Cardiac muscle cell (in vitro differentiated cells and primary cell): Measurements from ENCODE around the gene ADCYAP1R1. TPM values are rescaled to one million over a fixed set of nuclear protein-coding genes. Genes with fewer than 3 reads are reported as not detected.

ENCODE experiments used
- DNase-seq, 2 donors: peaks; one replicate each; pipeline versions ENCODE4 v3.0.0 to v3.0.0-alpha.2; 2010 to 2017; ENCODE audit warnings: low read depth in 1 of 2, low spot score in 1 of 2
- H3K27ac ChIP-seq: fragments of 200-600 bp; sonication (generic); 2 replicates; pipeline ENCODE4 v1.5.1; 2016
- H3K27me3 ChIP-seq: fragments of 200-600 bp; sonication (generic); 2 replicates; pipeline ENCODE4 v1.6.0; 2016; ENCODE audit warnings: control low read depth
- H3K36me3 ChIP-seq: fragments of 200-600 bp; sonication (generic); 2 replicates; pipeline ENCODE4 v1.5.1; 2016; ENCODE audit warnings: control low read depth
- H3K4me1 ChIP-seq: fragments of 200-600 bp; sonication (generic); 2 replicates; pipeline ENCODE4 v1.8.1; 2017; ENCODE audit warnings: low read depth, mild to moderate bottlenecking, mixed run types
- H3K4me3 ChIP-seq: fragments of 200-600 bp; sonication (generic); 2 replicates; pipeline ENCODE4 v1.5.1; 2016; ENCODE audit warnings: mild to moderate bottlenecking
- H3K9me3 ChIP-seq: fragments of 200-600 bp; sonication (generic); 2 replicates; pipeline ENCODE4 v1.5.1; 2017; ENCODE audit warnings: low read depth, mild to moderate bottlenecking, control low read depth
- CTCF ChIP-seq: IDR thresholded peaks from 2 replicates; pipeline ENCODE4 v1.5.1; 2012; ENCODE audit warnings: low read depth, mild to moderate bottlenecking, low read length
- polyA plus RNA-seq: library from polyadenylated mRNA; unstranded; fragments of >200 nt; fragmentation: Nextera tagmentation; extraction: Ambion mirVana; gene quantifications from 2 replicates; pipeline ENCODE4 v1.2.1, GENCODE V29; 2016
- total RNA-seq: library from RNA; depleted of rRNA; stranded (reverse); fragments of >200 nt; gene quantifications from 2 replicates; pipeline ENCODE4 v1.2.3, GENCODE V29; 2016

The ADCYAP1R1 gene
- total and polyA plus RNA-seq, 2 experiments from 2014 or later = 0.49 to 4.5 TPM

DNA sequence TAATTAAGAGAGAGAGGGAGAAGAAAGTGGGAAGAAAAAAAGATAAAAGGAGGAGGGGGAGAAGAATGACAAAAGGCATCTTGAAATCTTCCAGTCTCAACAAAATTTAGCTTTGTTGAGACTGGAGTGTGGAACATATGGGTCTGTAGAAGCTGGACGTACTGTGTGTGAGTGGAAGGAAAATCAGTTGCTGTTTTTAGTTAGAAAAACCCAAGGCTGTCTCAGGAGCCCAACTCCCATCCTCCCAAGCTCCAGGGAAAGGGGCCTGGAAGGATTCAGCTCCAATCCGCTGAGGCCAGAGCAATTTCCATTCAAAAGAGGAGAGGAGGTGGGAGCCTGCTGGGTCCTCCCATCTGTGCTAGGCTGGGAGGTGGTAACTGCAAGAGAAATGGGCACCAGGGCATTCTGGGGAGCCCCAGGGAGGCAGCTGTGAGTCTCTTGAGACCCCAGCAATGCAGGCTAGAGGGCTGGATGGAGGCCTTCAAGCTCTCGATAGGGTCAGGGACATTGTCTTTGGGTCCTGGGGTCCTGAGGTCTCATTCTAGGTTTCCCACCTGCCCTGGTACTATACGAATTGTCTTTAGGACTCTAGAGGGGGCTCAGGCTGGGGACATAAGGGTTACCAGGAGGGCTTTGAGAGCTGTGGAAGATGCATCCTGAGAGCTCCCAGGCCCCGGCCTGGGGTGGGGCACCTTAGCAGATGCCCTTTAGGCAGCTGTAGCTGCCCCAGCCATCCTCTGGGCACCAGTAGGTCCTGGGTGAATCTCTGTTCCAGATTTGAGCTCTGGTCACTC is 21.4 kb downstream of the ADCYAP1R1 start:
- H3K4me1 ChIP-seq = no peaks in the 10 kb centered on the region

GRCh38 chr7:31074120-31074383 is 21.9 kb downstream of the ADCYAP1R1 start:
- no peak for TF ChIP-seq CTCF

More for the DNA sequence above, 21.4 kb downstream of the ADCYAP1R1 start:
- Histone ChIP-seq H3K4me3 (no peak overlapping the region), H3K27ac (no peak overlapping the region), H3K27me3 (no peaks in the 10 kb centered on the region), H3K9me3 (no peaks in the 10 kb centered on the region), H3K36me3 (no peaks in the 10 kb centered on the region)
- no peak for DNase-seq
- no peak for TF ChIP-seq CTCF

GRCh38 chr7:31074403-31075085 is 22.4 kb downstream of the ADCYAP1R1 start:
- no peaks in the 10 kb centered on the region for H3K4me1 ChIP-seq
- DNase-seq = no peak
- H3K27ac ChIP-seq = no peak overlapping the region
- no peaks in the 10 kb centered on the region for H3K9me3 ChIP-seq
- no peak for TF ChIP-seq CTCF
- no peaks in the 10 kb centered on the region for H3K27me3 ChIP-seq
- H3K4me3 ChIP-seq = no peak overlapping the region
- H3K36me3 ChIP-seq = no peaks in the 10 kb centered on the region

More at GRCh38 chr7:31074120-31074383, 21.9 kb downstream of the ADCYAP1R1 start:
- no peaks in the 10 kb centered on the region for H3K9me3 ChIP-seq
- H3K27ac ChIP-seq = no peak overlapping the region
- H3K4me3 ChIP-seq = no peak overlapping the region
- no peak for DNase-seq
- no peaks in the 10 kb centered on the region for H3K27me3 ChIP-seq
- no peaks in the 10 kb centered on the region for H3K4me1 ChIP-seq
- no peaks in the 10 kb centered on the region for H3K36me3 ChIP-seq

DNA sequence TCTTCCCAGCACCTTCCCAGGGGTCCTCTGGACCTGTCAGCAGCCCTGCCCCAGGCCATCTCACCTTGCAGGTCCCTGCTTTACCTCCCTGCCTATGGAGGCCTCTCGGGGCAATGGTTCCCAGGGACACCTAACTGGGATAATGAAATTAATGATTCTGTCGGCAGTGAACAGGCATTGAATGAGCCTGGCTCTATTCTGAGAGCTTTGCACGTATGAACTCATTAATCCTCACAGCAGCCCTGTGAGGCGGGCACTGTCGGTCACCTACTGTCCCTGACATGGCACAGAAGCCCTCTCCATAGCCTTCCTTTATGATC is 22.9 kb downstream of the ADCYAP1R1 start:
- no peak overlapping the region for H3K27ac ChIP-seq
- H3K27me3 ChIP-seq = no peaks in the 10 kb centered on the region
- H3K4me1 ChIP-seq = no peaks in the 10 kb centered on the region
- H3K36me3 ChIP-seq = no peaks in the 10 kb centered on the region
- no peak for DNase-seq
- no peak for TF ChIP-seq CTCF
- no peaks in the 10 kb centered on the region for H3K9me3 ChIP-seq
- no peak overlapping the region for H3K4me3 ChIP-seq

GRCh38 chr7:31076051-31076450 is 23.9 kb downstream of the ADCYAP1R1 start:
- no peak for DNase-seq
- Histone ChIP-seq H3K27ac (no peak overlapping the region), H3K36me3 (no peaks in the 10 kb centered on the region), H3K27me3 (no peaks in the 10 kb centered on the region), H3K4me3 (no peak overlapping the region), H3K4me1 (no peaks in the 10 kb centered on the region), H3K9me3 (no peaks in the 10 kb centered on the region)
- no peak for TF ChIP-seq CTCF
